Measurements from ENCODE around the gene MGME1. TPM values are rescaled to one million over a fixed set of nuclear protein-coding genes. Genes with fewer than 3 reads are reported as not detected.

Gene MGME1
- total and polyA plus RNA-seq, 9 of the 15 experiments (the other 6 are each of a cell fraction or from before 2014, with no cell fraction given) = 13.4 to 45.1 (median 30.6) TPM

DNA sequence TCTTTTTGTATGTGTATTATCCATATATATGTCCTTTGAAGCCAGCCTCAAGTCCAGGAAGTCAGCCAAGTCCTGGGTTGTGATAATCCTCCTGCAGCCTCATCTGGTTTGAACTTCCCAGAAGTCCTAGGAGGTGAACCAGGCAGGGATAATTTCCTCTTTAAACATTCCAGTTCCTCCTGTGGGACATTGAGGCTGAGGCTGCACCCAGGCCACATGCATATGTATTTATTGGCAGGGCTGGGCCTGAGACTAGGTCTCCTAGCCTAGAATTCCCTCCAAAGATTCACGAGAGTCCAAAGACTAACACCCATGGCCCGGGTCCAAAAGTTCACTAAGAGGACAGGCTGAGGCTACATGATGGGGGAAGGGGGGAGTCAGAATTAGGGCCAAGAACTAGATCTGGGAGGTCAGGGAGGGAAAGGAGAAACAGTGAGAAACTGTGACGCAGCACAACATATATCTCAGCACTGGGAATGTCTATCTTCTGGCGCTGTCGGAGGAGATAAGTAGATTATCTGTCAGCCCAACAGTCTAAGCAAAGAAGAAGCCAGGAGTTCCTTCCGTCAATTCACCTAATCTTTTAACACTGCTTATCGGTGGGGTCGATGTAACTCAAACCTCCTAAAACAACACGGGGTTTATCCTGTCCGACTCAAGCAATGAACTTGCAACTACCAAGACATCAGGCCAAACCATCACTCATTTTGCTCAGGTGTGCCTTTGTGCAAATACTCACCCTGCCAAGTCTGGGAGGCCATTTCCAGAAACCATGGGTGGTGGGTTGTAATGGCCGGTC is 43.5 kb upstream of the MGME1 start (continued):
- TF ChIP-seq, protein P1, sequence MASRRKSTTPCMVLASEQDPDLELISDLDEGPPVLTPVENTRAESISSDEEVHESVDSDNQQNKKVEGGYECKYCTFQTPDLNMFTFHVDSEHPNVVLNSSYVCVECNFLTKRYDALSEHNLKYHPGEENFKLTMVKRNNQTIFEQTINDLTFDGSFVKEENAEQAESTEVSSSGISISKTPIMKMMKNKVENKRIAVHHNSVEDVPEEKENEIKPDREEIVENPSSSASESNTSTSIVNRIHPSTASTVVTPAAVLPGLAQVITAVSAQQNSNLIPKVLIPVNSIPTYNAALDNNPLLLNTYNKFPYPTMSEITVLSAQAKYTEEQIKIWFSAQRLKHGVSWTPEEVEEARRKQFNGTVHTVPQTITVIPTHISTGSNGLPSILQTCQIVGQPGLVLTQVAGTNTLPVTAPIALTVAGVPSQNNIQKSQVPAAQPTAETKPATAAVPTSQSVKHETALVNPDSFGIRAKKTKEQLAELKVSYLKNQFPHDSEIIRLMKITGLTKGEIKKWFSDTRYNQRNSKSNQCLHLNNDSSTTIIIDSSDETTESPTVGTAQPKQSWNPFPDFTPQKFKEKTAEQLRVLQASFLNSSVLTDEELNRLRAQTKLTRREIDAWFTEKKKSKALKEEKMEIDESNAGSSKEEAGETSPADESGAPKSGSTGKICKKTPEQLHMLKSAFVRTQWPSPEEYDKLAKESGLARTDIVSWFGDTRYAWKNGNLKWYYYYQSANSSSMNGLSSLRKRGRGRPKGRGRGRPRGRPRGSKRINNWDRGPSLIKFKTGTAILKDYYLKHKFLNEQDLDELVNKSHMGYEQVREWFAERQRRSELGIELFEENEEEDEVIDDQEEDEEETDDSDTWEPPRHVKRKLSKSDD (conservative IDR thresholded peaks at IDR 0.05; ENCODE audit: low read length) = no peak
- TF ChIP-seq ZBTB34 (CRISPR knock-in tag; IDR thresholded peaks at IDR 0.05) = no peak
- peak; percentile 70; the same call in 1 of the 2 replicates for TF ChIP-seq POLR2AphosphoS5 (IDR thresholded peaks at IDR 0.05; ENCODE audit: control insufficient read depth, insufficient read depth, low read depth, low read length)
- TF ChIP-seq STAT5B (CRISPR knock-in tag; IDR thresholded peaks at IDR 0.05) = no peak
- no peak for TF ChIP-seq HIVEP1 (CRISPR knock-in tag; IDR thresholded peaks at IDR 0.05)
- peak; percentile 90 for TF ChIP-seq FOXM1 (IDR thresholded peaks at IDR 0.05; ENCODE audit: low read depth)
- TF ChIP-seq FOXM1 (CRISPR knock-in tag; IDR thresholded peaks at IDR 0.05; ENCODE audit: low read depth) = no peak
- no peak for TF ChIP-seq ZNF780A (CRISPR knock-in tag; IDR thresholded peaks at IDR 0.05)
- no peak for TF ChIP-seq ZNF324 (CRISPR knock-in tag; IDR thresholded peaks at IDR 0.05)
- TF ChIP-seq NR2F6 (CRISPR knock-in tag; IDR thresholded peaks at IDR 0.05) = no peak
- TF ChIP-seq ZNF75A (CRISPR knock-in tag; IDR thresholded peaks at IDR 0.05) = no peak
- no peak for TF ChIP-seq HBP1 (CRISPR knock-in tag; IDR thresholded peaks at IDR 0.05)
- no peak for TF ChIP-seq ZNF274 (IDR thresholded peaks at IDR 0.05; ENCODE audit: borderline replicate concordance, low read depth, low read length)
- peak; percentile 42; the same call in 1 of the 2 replicates for TF ChIP-seq MAFK (IDR thresholded peaks at IDR 0.05; ENCODE audit: low read length)
- no peak for TF ChIP-seq RUNX1 (IDR thresholded peaks at IDR 0.05; ENCODE audit: low read depth)
- TF ChIP-seq ETV1 (tag; conservative IDR thresholded peaks at IDR 0.05; ENCODE audit: low read depth) = no peak
- TF ChIP-seq MCM3 (IDR thresholded peaks at IDR 0.05) = no peak
- peak; percentile 93 for TF ChIP-seq SOX6 (IDR thresholded peaks at IDR 0.05)
- peak; percentile 67 for TF ChIP-seq CXXC5 (CRISPR knock-in tag; IDR thresholded peaks at IDR 0.05)
- TF ChIP-seq E2F6 (IDR thresholded peaks at IDR 0.05; ENCODE audit: borderline replicate concordance in 1 of 2, extremely low read depth in 1 of 2, insufficient read depth in 1 of 2, insufficient read length in 1 of 2, low read depth in 1 of 2, low read length in 1 of 2, poor library complexity in 1 of 2, severe bottlenecking in 1 of 2) = peak in 1 of 2 experiments; percentile 30
- peak; percentile 48; the same call in 1 of the 2 replicates for TF ChIP-seq ESRRA (IDR thresholded peaks at IDR 0.05; ENCODE audit: borderline replicate concordance, low read depth)
- no peak for TF ChIP-seq ZNF764 (CRISPR knock-in tag; IDR thresholded peaks at IDR 0.05; ENCODE audit: low read depth)
- TF ChIP-seq PYGO2 (tag; IDR thresholded peaks at IDR 0.05) = 0 out of 2 replicates have a peak, but pooled peaks have one; percentile 53
